ENCODE results near the gene ADARB1. TPM values are rescaled to one million over a fixed set of nuclear protein-coding genes. Genes with fewer than 3 reads are reported as not detected.
"Not testable (repeated sequence)": the region's sequence is repeated elsewhere in the genome, so short reads cannot be mapped to it uniquely, and the experiment has no call there.

Gene ADARB1
- total and polyA plus RNA-seq, 9 donors: 17.3 to 32.1 (median 25.2) TPM

- Histone ChIP-seq H3K4me1 (ENCODE audit: control insufficient read depth, insufficient read depth, low read length) (peaks cover 50% of the 10 kb centered on the region), H3K36me3 (ENCODE audit: control insufficient read depth, insufficient read depth, low read length) (peaks cover 2% of the 10 kb centered on the region), H3K27ac (ENCODE audit: low read length) (no peak overlapping the region), H3K4me3 (ENCODE audit: low read length) (no peak overlapping the region), H3K9me3 (replicated peaks; ENCODE audit: control insufficient read depth, low read depth, low read length) (no peaks in the 10 kb centered on the region), H3K27me3 (ENCODE audit: control insufficient read depth, insufficient read depth, low read length) (no peaks in the 10 kb centered on the region)
- DNase-seq: peak; percentile 66
- 26% methylated on average over 5 of the region's 12 CpGs for WGBS (ENCODE audit: insufficient coverage)
These were observed 64.0 kb downstream of the ADARB1 start for GRCh38 chr21:45138199-45139002.

GRCh38 chr21:45139003-45139360 lies 64.6 kb downstream of the ADARB1 start:
- H3K4me1 ChIP-seq (ENCODE audit: control insufficient read depth, insufficient read depth, low read length): peaks cover 51% of the 10 kb centered on the region
- DNase-seq; H3K9me3 ChIP-seq (replicated peaks; ENCODE audit: control insufficient read depth, low read depth, low read length); H3K36me3 ChIP-seq (ENCODE audit: control insufficient read depth, insufficient read depth, low read length); H3K4me3 ChIP-seq (ENCODE audit: low read length); H3K27ac ChIP-seq (ENCODE audit: low read length); H3K27me3 ChIP-seq (ENCODE audit: control insufficient read depth, insufficient read depth, low read length): not testable (repeated sequence)
- 100% methylated on average over 3 of the region's 7 CpGs for WGBS (ENCODE audit: insufficient coverage)

GRCh38 chr21:45139473-45139872 lies 65.1 kb downstream of the ADARB1 start:
- Histone ChIP-seq H3K4me3 (ENCODE audit: low read length) (no peak overlapping the region), H3K4me1 (ENCODE audit: control insufficient read depth, insufficient read depth, low read length) (peaks cover 47% of the 10 kb centered on the region), H3K27ac (ENCODE audit: low read length) (no peak overlapping the region), H3K36me3 (ENCODE audit: control insufficient read depth, insufficient read depth, low read length) (peaks cover 4% of the 10 kb centered on the region), H3K9me3 (replicated peaks; ENCODE audit: control insufficient read depth, low read depth, low read length) (no peaks in the 10 kb centered on the region), H3K27me3 (ENCODE audit: control insufficient read depth, insufficient read depth, low read length) (no peaks in the 10 kb centered on the region)
- no peak for DNase-seq
- WGBS (ENCODE audit: insufficient coverage): 98% methylated on average over 8 of the region's 13 CpGs

- no peaks in the 10 kb centered on the region for H3K27me3 ChIP-seq (ENCODE audit: control insufficient read depth, insufficient read depth, low read length)
- H3K27ac ChIP-seq (ENCODE audit: low read length): no peak overlapping the region
- H3K4me1 ChIP-seq (ENCODE audit: control insufficient read depth, insufficient read depth, low read length): peaks cover 38% of the 10 kb centered on the region
- H3K9me3 ChIP-seq (replicated peaks; ENCODE audit: control insufficient read depth, low read depth, low read length): no peaks in the 10 kb centered on the region
- 18% methylated on average over 4 of the region's 9 CpGs for WGBS (ENCODE audit: insufficient coverage)
- H3K4me3 ChIP-seq (ENCODE audit: low read length): no peak overlapping the region
- H3K36me3 ChIP-seq (ENCODE audit: control insufficient read depth, insufficient read depth, low read length): peaks cover 4% of the 10 kb centered on the region
- DNase-seq: peak; percentile 92
These were observed 66.1 kb downstream of the ADARB1 start for GRCh38 chr21:45140346-45140940.

GRCh38 chr21:45140944-45141343 lies 66.6 kb downstream of the ADARB1 start:
- peaks cover 33% of the 10 kb centered on the region for H3K4me1 ChIP-seq (ENCODE audit: control insufficient read depth, insufficient read depth, low read length)
- 77% methylated on average over 2 of the region's 4 CpGs for WGBS (ENCODE audit: insufficient coverage)
- H3K27ac ChIP-seq (ENCODE audit: low read length); DNase-seq; H3K36me3 ChIP-seq (ENCODE audit: control insufficient read depth, insufficient read depth, low read length); H3K4me3 ChIP-seq (ENCODE audit: low read length); H3K27me3 ChIP-seq (ENCODE audit: control insufficient read depth, insufficient read depth, low read length); H3K9me3 ChIP-seq (replicated peaks; ENCODE audit: control insufficient read depth, low read depth, low read length): not testable (repeated sequence)

- Histone ChIP-seq H3K27me3 (ENCODE audit: control insufficient read depth, insufficient read depth, low read length) (no peaks in the 10 kb centered on the region), H3K4me3 (ENCODE audit: low read length) (no peak overlapping the region), H3K9me3 (replicated peaks; ENCODE audit: control insufficient read depth, low read depth, low read length) (no peaks in the 10 kb centered on the region), H3K4me1 (ENCODE audit: control insufficient read depth, insufficient read depth, low read length) (peaks cover 30% of the 10 kb centered on the region), H3K36me3 (ENCODE audit: control insufficient read depth, insufficient read depth, low read length) (peaks cover 7% of the 10 kb centered on the region), H3K27ac (ENCODE audit: low read length) (no peak overlapping the region)
- no peak for DNase-seq
- 94% methylated on average over 5 of the region's 5 CpGs for WGBS (ENCODE audit: insufficient coverage)
These were observed 67.1 kb downstream of the ADARB1 start for GRCh38 chr21:45141507-45141906.

- 66% methylated on average over 8 of the region's 12 CpGs for WGBS (ENCODE audit: insufficient coverage)
- no peaks in the 10 kb centered on the region for H3K9me3 ChIP-seq (replicated peaks; ENCODE audit: control insufficient read depth, low read depth, low read length)
- no peaks in the 10 kb centered on the region for H3K27me3 ChIP-seq (ENCODE audit: control insufficient read depth, insufficient read depth, low read length)
- no peak overlapping the region for H3K4me3 ChIP-seq (ENCODE audit: low read length)
- peaks cover 9% of the 10 kb centered on the region for H3K36me3 ChIP-seq (ENCODE audit: control insufficient read depth, insufficient read depth, low read length)
- peak overlapping the region; percentile 82 for H3K27ac ChIP-seq (ENCODE audit: low read length)
- DNase-seq: peak; percentile 75
- peaks cover 34% of the 10 kb centered on the region for H3K4me1 ChIP-seq (ENCODE audit: control insufficient read depth, insufficient read depth, low read length)
These were observed 68.3 kb downstream of the ADARB1 start for GRCh38 chr21:45142469-45143308.

GRCh38 chr21:45143855-45144254 lies 69.5 kb downstream of the ADARB1 start:
- no peaks in the 10 kb centered on the region for H3K27me3 ChIP-seq (ENCODE audit: control insufficient read depth, insufficient read depth, low read length)
- no peaks in the 10 kb centered on the region for H3K9me3 ChIP-seq (replicated peaks; ENCODE audit: control insufficient read depth, low read depth, low read length)
- no peak overlapping the region for H3K4me3 ChIP-seq (ENCODE audit: low read length)
- H3K4me1 ChIP-seq (ENCODE audit: control insufficient read depth, insufficient read depth, low read length): peaks cover 43% of the 10 kb centered on the region
- no peak for DNase-seq
- no peak overlapping the region for H3K27ac ChIP-seq (ENCODE audit: low read length)
- peaks cover 15% of the 10 kb centered on the region for H3K36me3 ChIP-seq (ENCODE audit: control insufficient read depth, insufficient read depth, low read length)
- 100% methylated on average over 1 of the region's 3 CpGs for WGBS (ENCODE audit: insufficient coverage)

GRCh38 chr21:45145146-45145545 lies 70.8 kb downstream of the ADARB1 start:
- H3K27me3 ChIP-seq (ENCODE audit: control insufficient read depth, insufficient read depth, low read length): no peaks in the 10 kb centered on the region
- 85% methylated on average over 7 of the region's 9 CpGs for WGBS (ENCODE audit: insufficient coverage)
- H3K9me3 ChIP-seq (replicated peaks; ENCODE audit: control insufficient read depth, low read depth, low read length): no peaks in the 10 kb centered on the region
- no peak overlapping the region for H3K27ac ChIP-seq (ENCODE audit: low read length)
- H3K4me1 ChIP-seq (ENCODE audit: control insufficient read depth, insufficient read depth, low read length): peaks cover 46% of the 10 kb centered on the region
- no peak for DNase-seq
- peaks cover 17% of the 10 kb centered on the region for H3K36me3 ChIP-seq (ENCODE audit: control insufficient read depth, insufficient read depth, low read length)
- no peak overlapping the region for H3K4me3 ChIP-seq (ENCODE audit: low read length)

GRCh38 chr21:45145846-45146245 lies 71.5 kb downstream of the ADARB1 start:
- not testable (repeated sequence) for H3K27ac ChIP-seq (ENCODE audit: low read length); H3K4me3 ChIP-seq (ENCODE audit: low read length); DNase-seq; H3K9me3 ChIP-seq (replicated peaks; ENCODE audit: control insufficient read depth, low read depth, low read length); H3K27me3 ChIP-seq (ENCODE audit: control insufficient read depth, insufficient read depth, low read length)
- peaks cover 17% of the 10 kb centered on the region for H3K36me3 ChIP-seq (ENCODE audit: control insufficient read depth, insufficient read depth, low read length)
- WGBS (ENCODE audit: insufficient coverage): 89% methylated on average over 8 of the region's 17 CpGs
- peaks cover 48% of the 10 kb centered on the region for H3K4me1 ChIP-seq (ENCODE audit: control insufficient read depth, insufficient read depth, low read length)

Data from muscle of leg (tissue), 11 donors.